ENCODE measurements around the gene C3orf80.

DNA sequence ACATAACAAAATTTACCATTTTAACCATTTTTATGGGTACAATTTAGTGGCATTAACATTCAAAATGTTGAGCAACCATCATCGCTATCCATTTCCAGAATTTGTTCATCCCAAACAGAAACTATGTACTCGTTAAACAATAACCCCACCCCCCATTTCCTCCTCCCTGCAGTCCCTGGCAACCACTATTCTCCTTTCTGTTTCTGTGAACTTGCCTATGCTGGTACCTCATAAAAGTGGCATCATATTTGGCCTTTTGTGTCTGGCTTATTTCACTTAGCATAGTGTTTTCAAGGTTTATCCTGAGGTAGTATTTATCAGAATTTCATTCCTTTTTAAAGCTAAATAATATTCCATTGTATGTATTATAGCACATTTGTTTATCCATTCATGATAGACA lies 32.4 kb downstream of the C3orf80 start:
- TF ChIP-seq EZH2 (IDR thresholded peaks at IDR 0.05; ENCODE audit: borderline replicate concordance) (no peak), EZH2phosphoT487 (IDR thresholded peaks at IDR 0.05; ENCODE audit: low read depth, severe bottlenecking, unreplicated experiment) (no peak)
- TF ChIP-seq, protein P1, sequence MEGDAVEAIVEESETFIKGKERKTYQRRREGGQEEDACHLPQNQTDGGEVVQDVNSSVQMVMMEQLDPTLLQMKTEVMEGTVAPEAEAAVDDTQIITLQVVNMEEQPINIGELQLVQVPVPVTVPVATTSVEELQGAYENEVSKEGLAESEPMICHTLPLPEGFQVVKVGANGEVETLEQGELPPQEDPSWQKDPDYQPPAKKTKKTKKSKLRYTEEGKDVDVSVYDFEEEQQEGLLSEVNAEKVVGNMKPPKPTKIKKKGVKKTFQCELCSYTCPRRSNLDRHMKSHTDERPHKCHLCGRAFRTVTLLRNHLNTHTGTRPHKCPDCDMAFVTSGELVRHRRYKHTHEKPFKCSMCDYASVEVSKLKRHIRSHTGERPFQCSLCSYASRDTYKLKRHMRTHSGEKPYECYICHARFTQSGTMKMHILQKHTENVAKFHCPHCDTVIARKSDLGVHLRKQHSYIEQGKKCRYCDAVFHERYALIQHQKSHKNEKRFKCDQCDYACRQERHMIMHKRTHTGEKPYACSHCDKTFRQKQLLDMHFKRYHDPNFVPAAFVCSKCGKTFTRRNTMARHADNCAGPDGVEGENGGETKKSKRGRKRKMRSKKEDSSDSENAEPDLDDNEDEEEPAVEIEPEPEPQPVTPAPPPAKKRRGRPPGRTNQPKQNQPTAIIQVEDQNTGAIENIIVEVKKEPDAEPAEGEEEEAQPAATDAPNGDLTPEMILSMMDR (IDR thresholded peaks at IDR 0.05; ENCODE audit: poor library complexity) = no peak
